Activated CD4-positive, alpha-beta T cell treated with anti-CD3 and anti-CD28 coated beads, Interleukin-2, amount 10 ng/mL, durations not matched to agents 7 days and 5 days (primary cell): ENCODE data around the gene FGGY. TPM values are rescaled to one million over a fixed set of nuclear protein-coding genes. Genes with fewer than 3 reads are reported as not detected.

ENCODE experiments used
- CTCF ChIA-PET: fragments of 350-600 bp; sonication (Branson Sonifier 250); formaldehyde crosslinking; loops from one replicate; lab custom pipeline; 2021; ENCODE audit warnings: antibody characterized with exemption; lab: Charles Lee
- POLR2A ChIA-PET: fragments of 350-600 bp; sonication (Branson Sonifier 250); formaldehyde crosslinking; loops from one replicate; lab custom pipeline; 2021; ENCODE audit warnings: antibody characterized with exemption; lab: Charles Lee
- DNase-seq: peaks from one replicate; pipeline ENCODE4 v3.0.0-alpha.2; 2020
- H3K27ac Mint-ChIP-seq: one replicate; pipeline ENCODE4 v1.8.0; 2021; ENCODE audit warnings: mild to moderate bottlenecking, moderate library complexity, mixed read lengths
- H3K27me3 Mint-ChIP-seq: one replicate; pipeline ENCODE4 v1.8.0; 2021; ENCODE audit warnings: mixed read lengths
- H3K36me3 Mint-ChIP-seq: one replicate; pipeline ENCODE4 v1.8.0; 2021; ENCODE audit warnings: low read depth, mixed read lengths
- H3K4me1 Mint-ChIP-seq: one replicate; pipeline ENCODE4 v1.8.0; 2021; ENCODE audit warnings: mixed read lengths
- H3K4me3 Mint-ChIP-seq: one replicate; pipeline ENCODE4 v1.8.0; 2021; ENCODE audit warnings: mild to moderate bottlenecking, moderate library complexity, mixed read lengths
- H3K9me3 Mint-ChIP-seq: one replicate; pipeline ENCODE4 v1.8.0; 2021; ENCODE audit warnings: mixed read lengths
- microRNA-seq: library from miRNA; unstranded; fragments of <30 nt; microRNA quantifications from one replicate; pipeline ENCODE4 v1.2.0, GENCODE V29; 2021; ENCODE audit warnings: borderline microRNAs expressed, borderline replicate concordance
- total RNA-seq, 2 experiments: library from RNA; stranded (reverse); gene quantifications; one replicate each; pipeline ENCODE4 v1.2.3, GENCODE V29; 2021

The FGGY gene
- total RNA-seq, 2 experiments from 2014 or later, result 3.3 to 5.5 TPM

DNA sequence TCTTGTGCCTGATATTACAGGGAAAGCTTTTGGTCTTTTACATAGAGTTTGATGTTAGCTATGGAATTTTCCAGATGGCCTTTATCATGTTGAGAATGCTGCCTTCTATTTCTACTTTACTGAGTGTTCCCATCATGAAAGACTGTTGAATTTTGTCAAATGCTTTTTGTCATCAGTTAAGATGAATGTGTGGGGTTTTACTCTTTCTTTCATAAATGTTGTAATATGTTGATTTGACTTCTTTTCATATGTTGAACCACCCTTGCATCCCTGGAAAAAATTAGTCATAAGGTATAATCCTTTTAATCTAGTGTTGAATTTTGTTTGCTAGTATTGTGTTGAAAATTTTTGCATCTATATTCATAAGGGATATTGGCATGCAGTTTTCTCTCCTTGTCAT, 501.7 kb downstream of the FGGY start:
- no peaks in the 10 kb centered on the region for H3K36me3 Mint-ChIP-seq
- peaks cover 24% of the 10 kb centered on the region for H3K27me3 Mint-ChIP-seq
- ChIA-PET CTCF (no interaction called here), POLR2A (no interaction called here)
- no peak for DNase-seq
- H3K27ac Mint-ChIP-seq, result no peak overlapping the region
- peaks cover under 1% of the 10 kb centered on the region for H3K4me1 Mint-ChIP-seq
- peaks cover 3% of the 10 kb centered on the region for H3K9me3 Mint-ChIP-seq
- H3K4me3 Mint-ChIP-seq, result no peak overlapping the region

GRCh38 chr1:59803458-59804038, 506.7 kb downstream of the FGGY start:
- CTCF ChIA-PET, result interaction anchor here (1.1 kb wide), 1 partner anchor 144 kb away, joined by 3 read pairs; no protein-coding TSS in a partner anchor
- H3K4me3 Mint-ChIP-seq, result no peak overlapping the region
- H3K27me3 Mint-ChIP-seq, result peaks cover 10% of the 10 kb centered on the region
- H3K9me3 Mint-ChIP-seq, result peaks cover 3% of the 10 kb centered on the region
- POLR2A ChIA-PET, result no interaction called here
- H3K27ac Mint-ChIP-seq, result no peak overlapping the region
- no peaks in the 10 kb centered on the region for H3K4me1 Mint-ChIP-seq
- DNase-seq, result no peak
- no peaks in the 10 kb centered on the region for H3K36me3 Mint-ChIP-seq

GRCh38 chr1:59804301-59804700, 507.4 kb downstream of the FGGY start:
- Mint-ChIP-seq H3K4me3 (no peak overlapping the region), H3K4me1 (no peaks in the 10 kb centered on the region), H3K27ac (no peak overlapping the region), H3K9me3 (peaks cover 3% of the 10 kb centered on the region), H3K27me3 (peaks cover 16% of the 10 kb centered on the region), H3K36me3 (no peaks in the 10 kb centered on the region)
- no peak for DNase-seq
- CTCF ChIA-PET, result interaction anchor here (1.1 kb wide), 1 partner anchor 143 kb away, joined by 3 read pairs; no protein-coding TSS in a partner anchor
- POLR2A ChIA-PET, result no interaction called here

DNA sequence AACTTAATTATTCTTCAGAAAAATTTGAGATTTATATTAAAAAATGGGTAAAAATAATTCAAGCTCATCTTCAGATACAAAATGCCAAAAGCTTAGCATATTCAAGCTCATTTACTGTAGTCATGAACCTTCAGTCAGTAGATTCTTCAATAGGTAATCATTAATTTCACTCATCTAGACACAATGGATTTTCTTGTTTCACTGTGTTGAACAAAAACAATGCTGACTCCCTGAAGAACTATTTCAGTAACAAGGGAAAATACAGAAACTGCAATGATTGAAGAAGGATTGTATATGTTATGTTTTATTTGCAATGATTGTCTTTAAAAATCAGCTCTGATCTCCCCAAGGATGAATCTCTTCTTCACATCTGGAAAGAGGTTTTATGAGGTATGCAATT, 508.7 kb downstream of the FGGY start:
- CTCF ChIA-PET, result no interaction called here
- H3K4me3 Mint-ChIP-seq, result no peak overlapping the region
- H3K27me3 Mint-ChIP-seq, result peaks cover 22% of the 10 kb centered on the region

More for the DNA sequence above, 508.7 kb downstream of the FGGY start:
- H3K27ac Mint-ChIP-seq, result no peak overlapping the region
- H3K4me1 Mint-ChIP-seq, result no peaks in the 10 kb centered on the region
- peaks cover 3% of the 10 kb centered on the region for H3K9me3 Mint-ChIP-seq
- H3K36me3 Mint-ChIP-seq, result no peaks in the 10 kb centered on the region
- no peak for DNase-seq
- POLR2A ChIA-PET, result no interaction called here

Small RNAs within 50 kb of the gene (microRNA-seq; reads per million reads assigned to microRNA genes)
- gene MIR4711, result not detected
